SK-N-DZ (cell line): ENCODE results near the gene RPS4Y1.

Experiments
- DNase-seq: peaks from one replicate; pipeline ENCODE4 v3.0.0-alpha.2; 2015; ENCODE audit warnings: low spot score
- small RNA-seq, 2 experiments: library from RNA; depleted of rRNA; stranded (forward); fragments of <200 nt; gene quantifications; one replicate each; pipeline ENCODE3, GENCODE V24; 2014

Gene RPS4Y1

GRCh38 chrY:2883561-2883960, 42.2 kb downstream of the RPS4Y1 start:
- DNase-seq: no peak

- no peak for DNase-seq
Measured at GRCh38 chrY:2885880-2886279, 44.5 kb downstream of the RPS4Y1 start.

- no peak for DNase-seq
Measured at GRCh38 chrY:2887386-2887785, 46.0 kb downstream of the RPS4Y1 start.

GRCh38 chrY:2887955-2888354, 46.6 kb downstream of the RPS4Y1 start:
- DNase-seq: no peak

- DNase-seq: no peak
Measured at GRCh38 chrY:2893471-2893870, 52.1 kb downstream of the RPS4Y1 start.

GRCh38 chrY:2896050-2896449, 54.6 kb downstream of the RPS4Y1 start:
- DNase-seq: no peak

- no peak for DNase-seq
Measured at GRCh38 chrY:2907356-2907755, 66.0 kb downstream of the RPS4Y1 start.

GRCh38 chrY:2913066-2913815, 71.8 kb downstream of the RPS4Y1 start:
- DNase-seq: no peak

Small RNA genes lying within 50 kb of the gene (small RNA-seq; reads per million reads assigned to genes)
- gene TOMM22P2: 0 reads per million in 2 experiments
